H9 (cell line): ENCODE results near the gene OVOL2. TPM values are rescaled to one million over a fixed set of nuclear protein-coding genes. Genes with fewer than 3 reads are reported as not detected.

Experiments used
- DNase-seq: peaks from one replicate; pipeline ENCODE4 v3.0.0-alpha.2; 2017
- H2AFZ ChIP-seq: one replicate; pipeline ENCODE4 v1.6.1; 2013; ENCODE audit warnings: mild to moderate bottlenecking, low read length, control low read depth, moderate library complexity
- H2AK5ac ChIP-seq: 2 replicates; pipeline ENCODE4 v1.6.1; 2013; ENCODE audit warnings: low read length, control low read depth, mixed read lengths; ENCODE audit not compliant: insufficient read length
- H2BK120ac ChIP-seq: one replicate; pipeline ENCODE4 v1.6.1; 2013; ENCODE audit warnings: low read depth, mild to moderate bottlenecking, low read length, control low read depth, inconsistent platforms; ENCODE audit not compliant: poor library complexity, severe bottlenecking
- H2BK12ac ChIP-seq: 2 replicates; pipeline ENCODE4 v1.6.1; 2013; ENCODE audit warnings: low read length, control low read depth, mixed read lengths, low read depth; ENCODE audit not compliant: insufficient read length
- H2BK15ac ChIP-seq: 2 replicates; pipeline ENCODE4 v1.6.1; 2013; ENCODE audit warnings: low read depth, low read length, control low read depth
- H2BK20ac ChIP-seq: one replicate; pipeline ENCODE4 v1.6.1; 2013; ENCODE audit warnings: low read depth, mild to moderate bottlenecking, low read length, control low read depth, inconsistent platforms; ENCODE audit not compliant: poor library complexity, severe bottlenecking
- H2BK5ac ChIP-seq: 2 replicates; pipeline ENCODE4 v1.6.1; 2013; ENCODE audit warnings: low read length, control low read depth, mixed read lengths; ENCODE audit not compliant: insufficient read length
- H3K14ac ChIP-seq: 2 replicates; pipeline ENCODE4 v1.6.1; 2013; ENCODE audit warnings: low read length, control low read depth; ENCODE audit not compliant: insufficient read depth
- H3K18ac ChIP-seq: 2 replicates; pipeline ENCODE4 v1.6.1; 2013; ENCODE audit warnings: low read depth, mild to moderate bottlenecking, mixed read lengths, low read length, control low read depth; ENCODE audit not compliant: insufficient read length
- H3K23ac ChIP-seq: 2 replicates; pipeline ENCODE4 v1.6.1; 2013; ENCODE audit warnings: low read length, control low read depth, mixed read lengths, low read depth; ENCODE audit not compliant: insufficient read length
- H3K23me2 ChIP-seq: 2 replicates; pipeline ENCODE4 v1.6.1; 2013; ENCODE audit warnings: low read depth, mild to moderate bottlenecking, mixed read lengths, low read length, control low read depth; ENCODE audit not compliant: insufficient read length, poor library complexity, severe bottlenecking
- H3K27ac ChIP-seq: 2 replicates; pipeline ENCODE4 v1.5.1; 2013; ENCODE audit warnings: low read length, control low read depth, mixed read lengths, low read depth; ENCODE audit not compliant: insufficient read length
- H3K27me3 ChIP-seq: 2 replicates; pipeline ENCODE4 v1.6.1; 2013; ENCODE audit warnings: low read length, control low read depth, inconsistent platforms; ENCODE audit not compliant: insufficient read depth
- H3K4ac ChIP-seq: 2 replicates; pipeline ENCODE4 v1.6.1; 2013; ENCODE audit warnings: low read depth, mild to moderate bottlenecking, control low read depth, inconsistent platforms, low read length, moderate library complexity
- H3K4me1 ChIP-seq: 2 replicates; pipeline ENCODE4 v1.6.1; 2013; ENCODE audit warnings: low read length, control low read depth, inconsistent platforms; ENCODE audit not compliant: insufficient read depth
- H3K4me2 ChIP-seq: 2 replicates; pipeline ENCODE4 v1.6.1; 2013; ENCODE audit warnings: low read length, control low read depth, mixed read lengths; ENCODE audit not compliant: insufficient read length, insufficient read depth
- H3K56ac ChIP-seq: 2 replicates; pipeline ENCODE4 v1.6.1; 2013; ENCODE audit warnings: low read depth, mild to moderate bottlenecking, mixed read lengths, low read length, control low read depth; ENCODE audit not compliant: insufficient read length
- H3K79me1 ChIP-seq: 2 replicates; pipeline ENCODE4 v1.6.1; 2013; ENCODE audit warnings: low read depth, mild to moderate bottlenecking, moderate library complexity, low read length, control low read depth, inconsistent platforms; ENCODE audit not compliant: insufficient read depth, poor library complexity, severe bottlenecking
- H3K79me2 ChIP-seq: 2 replicates; pipeline ENCODE4 v1.6.1; 2013; ENCODE audit warnings: low read length, control low read depth, inconsistent platforms; ENCODE audit not compliant: insufficient read depth
- H3K9ac ChIP-seq: 2 replicates; pipeline ENCODE4 v1.6.1; 2013; ENCODE audit warnings: low read length, control low read depth, mixed read lengths; ENCODE audit not compliant: insufficient read length; ENCODE audit errors: extremely low read depth
- H3K9me3 ChIP-seq: one replicate; pipeline ENCODE4 v1.6.1; 2013; ENCODE audit warnings: low read depth, low read length, inconsistent platforms; ENCODE audit not compliant: control insufficient read depth
- H3T11ph ChIP-seq: one replicate; pipeline ENCODE4 v1.6.1; 2013; ENCODE audit warnings: mild to moderate bottlenecking, low read length, control low read depth, inconsistent platforms
- H4K20me1 ChIP-seq: one replicate; pipeline ENCODE4 v1.6.1; 2013; ENCODE audit not compliant: control insufficient read depth, insufficient read length, insufficient read depth
- H4K5ac ChIP-seq: 2 replicates; pipeline ENCODE4 v1.6.1; 2013; ENCODE audit warnings: low read depth, mild to moderate bottlenecking, mixed read lengths, low read length, control low read depth; ENCODE audit not compliant: insufficient read length
- H4K8ac ChIP-seq: replicated peaks from 2 replicates; pipeline ENCODE4 v1.6.1; 2013; ENCODE audit warnings: low read length, control low read depth, mixed read lengths, low read depth; ENCODE audit not compliant: insufficient read length
- H4K91ac ChIP-seq: 2 replicates; pipeline ENCODE4 v1.6.1; 2013; ENCODE audit warnings: low read depth, mild to moderate bottlenecking, moderate library complexity, mixed read lengths, low read length, control low read depth; ENCODE audit not compliant: insufficient read length
- H3K27ac Mint-ChIP-seq, 3 experiments: 2 replicates in 2 of 3; 3 replicates in 1 of 3; pipeline ENCODE4 v1.8.0; 2020 to 2021; ENCODE audit warnings: mixed read lengths in 3 of 3, mild to moderate bottlenecking in 1 of 3, moderate library complexity in 1 of 3
- H3K27me3 Mint-ChIP-seq: 2 replicates; pipeline ENCODE4 v1.8.0; 2021; ENCODE audit warnings: low read depth, mild to moderate bottlenecking, moderate library complexity, mixed read lengths
- H3K36me3 Mint-ChIP-seq, 3 experiments: 2 replicates in 2 of 3; 3 replicates in 1 of 3; pipeline ENCODE4 v1.8.0; 2020 to 2021; ENCODE audit warnings: low read depth in 3 of 3, mixed read lengths in 3 of 3; ENCODE audit not compliant: insufficient read depth in 1 of 3
- H3K4me1 Mint-ChIP-seq, 2 experiments: 2 replicates each; pipeline ENCODE4 v1.8.0; 2020; ENCODE audit warnings: mixed read lengths in 2 of 2
- H3K4me3 Mint-ChIP-seq, 2 experiments: 2 replicates in 1 of 2; 3 replicates in 1 of 2; pipeline ENCODE4 v1.8.0; 2020 to 2021; ENCODE audit warnings: mild to moderate bottlenecking in 2 of 2, mixed read lengths in 2 of 2, moderate library complexity in 1 of 2
- H3K9me3 Mint-ChIP-seq, 2 experiments: 2 replicates in 1 of 2; 3 replicates in 1 of 2; pipeline ENCODE4 v1.8.0; 2020; ENCODE audit warnings: mild to moderate bottlenecking in 2 of 2, mixed read lengths in 2 of 2, moderate library complexity in 1 of 2
- WGBS: extraction: QIAGEN DNeasy Blood & Tissue Kit; methylation state at CpG from one replicate; pipeline ENCODE4 v1.1.7; 2013; ENCODE audit warnings: missing lambda C conversion rate, low lambda C conversion rate, mixed read lengths; ENCODE audit not compliant: insufficient read length; ENCODE audit errors: extremely low coverage; 5-methylcytosine and 5-hydroxymethylcytosine counted together
- total RNA-seq: library from RNA; stranded (reverse); gene quantifications from 2 replicates; pipeline ENCODE4 v1.2.1, GENCODE V29; 2021
- TF ChIP-seq, protein P1 (sequence below): fragments of 200-600 bp; sonication (generic); conservative IDR thresholded peaks from 3 replicates; pipeline ENCODE4 v1.8.0; 2021; ENCODE audit warnings: antibody characterized with exemption, mild to moderate bottlenecking

The OVOL2 gene
- total RNA-seq, 1 experiment from 2014 or later = 5.8 TPM

- H3K9me3 ChIP-seq = no peaks in the 10 kb centered on the region
- H3K79me1 ChIP-seq = no peaks in the 10 kb centered on the region
- H3K27me3 Mint-ChIP-seq = no peaks in the 10 kb centered on the region; the same call in 1 of the 2 replicates
- no peak overlapping the region for H3K23ac ChIP-seq
- no peak overlapping the region for H3K56ac ChIP-seq
- no CpG with 5 or more reads among the region's 15 CpGs for WGBS
- H2BK20ac ChIP-seq = no peak overlapping the region
- H2BK5ac ChIP-seq = no peak overlapping the region
- no peak overlapping the region for H2BK120ac ChIP-seq
- no peak overlapping the region for H3K4me2 ChIP-seq
- no peak overlapping the region for H3K9ac ChIP-seq
- H3K36me3 Mint-ChIP-seq = peaks cover under 1 to 10% (median 2%) of the 10 kb centered on the region in 3 experiments; a peak in 5 of 7 replicates
- DNase-seq = no peak
- no peak overlapping the region for H4K8ac ChIP-seq
- H3K9me3 Mint-ChIP-seq = no peaks in the 10 kb centered on the region
- no peak overlapping the region for H3K14ac ChIP-seq
- H3K27me3 ChIP-seq = no peaks in the 10 kb centered on the region
- H2BK12ac ChIP-seq = no peak overlapping the region
- TF ChIP-seq, protein P1, sequence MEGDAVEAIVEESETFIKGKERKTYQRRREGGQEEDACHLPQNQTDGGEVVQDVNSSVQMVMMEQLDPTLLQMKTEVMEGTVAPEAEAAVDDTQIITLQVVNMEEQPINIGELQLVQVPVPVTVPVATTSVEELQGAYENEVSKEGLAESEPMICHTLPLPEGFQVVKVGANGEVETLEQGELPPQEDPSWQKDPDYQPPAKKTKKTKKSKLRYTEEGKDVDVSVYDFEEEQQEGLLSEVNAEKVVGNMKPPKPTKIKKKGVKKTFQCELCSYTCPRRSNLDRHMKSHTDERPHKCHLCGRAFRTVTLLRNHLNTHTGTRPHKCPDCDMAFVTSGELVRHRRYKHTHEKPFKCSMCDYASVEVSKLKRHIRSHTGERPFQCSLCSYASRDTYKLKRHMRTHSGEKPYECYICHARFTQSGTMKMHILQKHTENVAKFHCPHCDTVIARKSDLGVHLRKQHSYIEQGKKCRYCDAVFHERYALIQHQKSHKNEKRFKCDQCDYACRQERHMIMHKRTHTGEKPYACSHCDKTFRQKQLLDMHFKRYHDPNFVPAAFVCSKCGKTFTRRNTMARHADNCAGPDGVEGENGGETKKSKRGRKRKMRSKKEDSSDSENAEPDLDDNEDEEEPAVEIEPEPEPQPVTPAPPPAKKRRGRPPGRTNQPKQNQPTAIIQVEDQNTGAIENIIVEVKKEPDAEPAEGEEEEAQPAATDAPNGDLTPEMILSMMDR = no peak
- no peak overlapping the region for H4K91ac ChIP-seq
- no peak overlapping the region for H3K4ac ChIP-seq
- H3K4me1 Mint-ChIP-seq = peaks cover 8 to 27% of the 10 kb centered on the region in 2 experiments
- H3K79me2 ChIP-seq = no peaks in the 10 kb centered on the region
- no peaks in the 10 kb centered on the region for H3K4me1 ChIP-seq
- no peak overlapping the region for H3T11ph ChIP-seq
- H3K4me3 Mint-ChIP-seq = no peak overlapping the region
- no peaks in the 10 kb centered on the region for H4K20me1 ChIP-seq
- no peak overlapping the region for H2AFZ ChIP-seq
- H3K18ac ChIP-seq = no peak overlapping the region
- H2AK5ac ChIP-seq = no peak overlapping the region
- H4K5ac ChIP-seq = peak overlapping the region; percentile 17
- no peak overlapping the region for H3K27ac Mint-ChIP-seq
- H3K23me2 ChIP-seq = no peaks in the 10 kb centered on the region
- no peak overlapping the region for H3K27ac ChIP-seq
- no peak overlapping the region for H2BK15ac ChIP-seq
Measured at GRCh38 chr20:18031050-18031449, 26.7 kb downstream of the OVOL2 start.
